GM23248 (cell line): Measurements from ENCODE around the gene ASAH2B. TPM values are rescaled to one million over a fixed set of nuclear protein-coding genes. Genes with fewer than 3 reads are reported as not detected.
"Not testable (repeated sequence)": the region's sequence is repeated elsewhere in the genome, so short reads cannot be mapped to it uniquely, and the experiment has no call there.

ENCODE experiments used
- DNase-seq: peaks from one replicate; pipeline ENCODE4 v3.0.0-alpha.2; 2015
- H2AFZ ChIP-seq: fragments of 200-600 bp; sonication (generic); 2 replicates; pipeline ENCODE4 v1.6.1; 2016; ENCODE audit warnings: antibody characterized with exemption
- H3F3A ChIP-seq: fragments of 200-600 bp; sonication (generic); 2 replicates; pipeline ENCODE4 v1.6.1; 2016; ENCODE audit warnings: mild to moderate bottlenecking, antibody characterized with exemption, mixed run types; ENCODE audit not compliant: insufficient read depth
- H3K27ac ChIP-seq: fragments of 200-600 bp; sonication (generic); 2 replicates; pipeline ENCODE4 v1.5.1; 2016; ENCODE audit warnings: mild to moderate bottlenecking
- H3K27me3 ChIP-seq: fragments of 200-600 bp; sonication (generic); replicated peaks from 2 replicates; pipeline ENCODE4 v1.6.1; 2016; ENCODE audit warnings: mild to moderate bottlenecking; ENCODE audit not compliant: insufficient read depth
- H3K36me3 ChIP-seq: fragments of 200-600 bp; sonication (generic); 2 replicates; pipeline ENCODE4 v1.6.1; 2016; ENCODE audit warnings: low read depth, mild to moderate bottlenecking
- H3K4me1 ChIP-seq: fragments of 200-600 bp; sonication (generic); 2 replicates; pipeline ENCODE4 v1.6.1; 2016; ENCODE audit warnings: mild to moderate bottlenecking; ENCODE audit not compliant: insufficient read depth
- H3K4me2 ChIP-seq: fragments of 200-600 bp; sonication (generic); one replicate; pipeline ENCODE4 v1.6.1; 2016; ENCODE audit warnings: mild to moderate bottlenecking; ENCODE audit not compliant: unreplicated experiment
- H3K4me3 ChIP-seq: fragments of 200-600 bp; sonication (generic); 2 replicates; pipeline ENCODE4 v1.5.1; 2016; ENCODE audit warnings: mild to moderate bottlenecking
- H3K79me2 ChIP-seq: fragments of 200-600 bp; sonication (generic); 2 replicates; pipeline ENCODE4 v1.6.1; 2016; ENCODE audit warnings: mild to moderate bottlenecking; ENCODE audit not compliant: insufficient read depth
- H3K9ac ChIP-seq: fragments of 200-600 bp; sonication (generic); 2 replicates; pipeline ENCODE4 v1.6.1; 2016; ENCODE audit warnings: mild to moderate bottlenecking
- H3K9me2 ChIP-seq: fragments of 200-600 bp; sonication (generic); 2 replicates; pipeline ENCODE4 v1.6.1; 2016; ENCODE audit warnings: mixed run types, mild to moderate bottlenecking, moderate library complexity; ENCODE audit not compliant: insufficient read depth
- H3K9me3 ChIP-seq: fragments of 200-600 bp; sonication (generic); one replicate; pipeline ENCODE4 v1.6.1; 2017; ENCODE audit warnings: low read depth
- H4K20me1 ChIP-seq: fragments of 200-600 bp; sonication (generic); 2 replicates; pipeline ENCODE4 v1.6.0; 2016; ENCODE audit not compliant: insufficient read depth
- EZH2 ChIP-seq: fragments of 200-600 bp; sonication (generic); IDR thresholded peaks from 2 replicates; pipeline ENCODE4 v1.6.1; 2018; ENCODE audit warnings: antibody characterized with exemption, mild to moderate bottlenecking; ENCODE audit not compliant: insufficient read depth, poor library complexity, severe bottlenecking
- EZH2phosphoT487 ChIP-seq: fragments of 200-600 bp; sonication (generic); IDR thresholded peaks from 2 replicates; pipeline ENCODE4 v1.6.1; 2018; ENCODE audit warnings: antibody characterized with exemption, moderate library complexity, mild to moderate bottlenecking, low read depth; ENCODE audit not compliant: insufficient read depth
- WGBS, 2 experiments: methylation state at CpG; one replicate each; pipeline ENCODE4 v1.1.6; 2015 to 2017; ENCODE audit warnings: low lambda C conversion rate in 2 of 2, low coverage in 1 of 2; ENCODE audit errors: missing lambda C conversion rate in 2 of 2; 5-methylcytosine and 5-hydroxymethylcytosine counted together
- in situ Hi-C: fragments of 300-500 bp; cut with MboI; formaldehyde crosslinking; loops from 2 replicates; pipeline ENCODE4 v1.15.0; 2020
- polyA plus RNA-seq: library from polyadenylated mRNA; unstranded; fragments of >200 nt; fragmentation: Nextera tagmentation; extraction: Ambion mirVana; gene quantifications from 2 replicates; pipeline ENCODE4 v1.2.1, GENCODE V29; 2016
- total RNA-seq: library from RNA; depleted of rRNA; stranded (reverse); fragments of >200 nt; shearing (Covaris generic); gene quantifications from 2 replicates; pipeline ENCODE4 v1.2.3, GENCODE V29; 2014

Gene ASAH2B
- total and polyA plus RNA-seq, 2 experiments from 2014 or later = 3.7 to 5.0 TPM

- H3K9ac ChIP-seq, H3K4me2 ChIP-seq, H3K4me3 ChIP-seq, H3K79me2 ChIP-seq, H3K36me3 ChIP-seq, H4K20me1 ChIP-seq, H2AFZ ChIP-seq, H3F3A ChIP-seq, H3K27me3 ChIP-seq, H3K4me1 ChIP-seq, H3K9me2 ChIP-seq, H3K27ac ChIP-seq, in situ Hi-C loops, H3K9me3 ChIP-seq: not testable (repeated sequence)
- 50 to 51% methylated on average over 2 of the region's 2 CpGs for WGBS, 2 experiments
- peak; percentile 3 for DNase-seq
Measured at GRCh38 chr10:50774868-50775267, 35.1 kb downstream of the ASAH2B start.

DNA sequence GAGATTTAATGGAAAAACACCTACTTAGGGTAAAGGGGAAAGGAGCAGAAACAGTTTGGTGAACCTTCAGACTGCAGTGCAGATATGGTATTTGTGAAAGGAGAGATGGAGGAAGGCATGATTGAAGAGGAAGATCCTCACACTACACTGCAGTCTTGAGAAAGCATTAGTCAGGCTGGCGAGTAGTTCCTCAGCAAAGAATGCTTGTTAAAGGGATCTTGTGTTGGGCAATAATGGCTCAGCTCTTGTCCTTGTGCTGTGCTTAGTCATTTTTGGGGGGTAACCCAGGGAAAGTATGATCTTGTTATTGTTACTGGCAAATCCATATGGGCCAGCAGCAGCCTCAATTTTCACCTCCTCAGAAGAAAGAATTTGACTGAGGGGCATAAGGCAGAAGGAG is 40.3 kb downstream of the ASAH2B start:
- H3F3A ChIP-seq, H3K4me2 ChIP-seq, H3K27ac ChIP-seq, H3K27me3 ChIP-seq, H3K36me3 ChIP-seq, H2AFZ ChIP-seq, in situ Hi-C loops, H3K9me2 ChIP-seq, H3K4me3 ChIP-seq, H4K20me1 ChIP-seq, H3K9ac ChIP-seq, H3K79me2 ChIP-seq, H3K4me1 ChIP-seq, H3K9me3 ChIP-seq: not testable (repeated sequence)
- WGBS, 2 experiments = 0% methylated on average over 1 of the region's 1 CpG
- peak; percentile 90 for DNase-seq

DNA sequence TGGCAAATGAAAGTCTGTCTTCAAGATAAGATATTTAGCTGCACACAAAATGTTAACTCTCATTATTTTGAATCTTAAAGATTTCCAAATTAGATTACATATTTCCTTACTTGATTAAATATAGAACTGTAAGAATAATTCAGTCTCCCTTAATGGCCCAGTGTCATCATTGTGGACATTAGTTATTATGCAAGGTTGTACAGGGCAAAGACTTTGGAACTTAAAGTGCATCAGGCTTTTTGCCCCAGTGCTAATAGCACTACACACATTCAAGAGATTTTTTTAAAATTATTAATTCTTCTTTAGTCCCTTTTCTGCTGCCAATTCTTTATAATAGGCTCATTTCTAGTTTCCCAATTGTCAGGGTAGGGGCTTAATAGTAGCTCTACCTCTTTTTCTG is 42.3 kb downstream of the ASAH2B start:
- H3F3A ChIP-seq, H3K9me3 ChIP-seq, DNase-seq, H2AFZ ChIP-seq, H3K27me3 ChIP-seq, H3K9ac ChIP-seq, H3K4me1 ChIP-seq, H3K4me2 ChIP-seq, H3K4me3 ChIP-seq, H3K36me3 ChIP-seq, in situ Hi-C loops, H4K20me1 ChIP-seq, H3K79me2 ChIP-seq, H3K27ac ChIP-seq, H3K9me2 ChIP-seq: not testable (repeated sequence)

DNA sequence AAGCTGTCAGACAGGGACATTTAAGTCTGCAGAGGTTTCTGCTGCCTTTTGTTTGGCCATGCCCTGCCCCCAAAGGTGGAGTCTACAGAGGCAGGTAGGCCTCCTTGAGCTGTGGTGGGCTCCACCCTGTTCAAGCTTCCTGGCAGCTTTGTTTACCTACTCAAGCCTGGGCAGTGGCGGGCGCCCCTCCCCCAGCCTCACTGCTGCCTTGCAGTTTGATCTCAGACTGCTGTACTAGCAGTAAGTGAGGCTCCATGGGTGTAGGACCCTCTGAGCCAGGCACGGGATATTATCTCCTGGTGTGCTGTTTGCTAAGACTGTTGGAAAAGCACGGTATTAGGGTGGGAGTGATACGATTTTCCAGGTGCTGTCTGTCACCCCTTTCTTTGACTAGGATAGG is 48.2 kb downstream of the ASAH2B start:
- H3K4me1 ChIP-seq, H3K9me2 ChIP-seq, H3K9ac ChIP-seq, H3K9me3 ChIP-seq, H3K27ac ChIP-seq, H3K27me3 ChIP-seq, H3K36me3 ChIP-seq, DNase-seq, H4K20me1 ChIP-seq, H2AFZ ChIP-seq, H3K4me3 ChIP-seq, H3F3A ChIP-seq, H3K79me2 ChIP-seq, H3K4me2 ChIP-seq, in situ Hi-C loops: not testable (repeated sequence)
- WGBS, 2 experiments = 38 to 40% methylated on average over 5 of the region's 5 CpGs

DNA sequence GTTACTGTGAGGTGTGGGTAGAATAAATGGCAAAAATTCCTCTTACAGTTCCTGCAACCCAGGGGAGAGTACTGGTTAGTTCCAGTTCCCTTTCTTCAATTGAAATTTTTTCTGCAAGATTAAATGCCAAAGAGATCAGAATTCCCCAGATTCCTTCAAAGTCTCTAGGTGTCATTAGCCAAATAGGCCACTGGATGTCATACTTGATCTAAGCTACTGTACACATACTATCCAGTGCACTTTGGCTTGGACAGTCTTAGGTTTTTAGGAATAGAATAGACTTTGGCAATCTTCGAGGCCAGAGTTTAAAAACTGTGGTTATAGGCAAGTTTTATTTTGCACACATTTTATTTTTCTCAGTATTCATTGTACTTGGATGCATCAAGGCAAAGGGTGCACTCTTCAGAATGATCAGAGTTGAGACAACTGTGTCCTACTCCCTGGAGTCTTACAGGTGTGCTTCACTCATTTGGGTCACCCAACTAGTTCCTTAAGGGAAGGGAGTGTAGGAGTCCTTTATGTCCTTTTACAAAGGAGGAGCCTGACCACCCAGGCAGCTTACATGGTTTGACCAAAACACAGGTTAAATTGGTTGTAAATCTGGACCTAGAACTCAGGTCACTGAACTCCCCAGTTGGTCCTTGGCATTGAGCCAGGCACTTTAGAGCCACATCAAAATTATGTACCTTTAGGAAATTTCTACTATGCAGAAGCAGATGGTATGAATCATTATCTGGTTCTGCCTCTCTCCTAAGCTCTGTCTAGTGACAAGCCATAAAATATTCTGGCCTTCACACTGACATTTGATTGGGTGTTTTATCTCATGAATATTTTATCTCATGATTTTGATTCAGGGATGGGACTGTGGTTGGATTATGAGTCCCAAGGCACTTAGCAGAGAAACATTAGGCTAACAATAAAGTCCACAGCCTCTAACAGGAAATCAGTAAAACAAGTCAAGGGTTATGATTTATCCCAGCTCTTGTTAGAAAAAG is 49.5 kb downstream of the ASAH2B start:
- Histone ChIP-seq H4K20me1 (no peaks in the 10 kb centered on the region), H3K4me1 (no peaks in the 10 kb centered on the region), H3K9me3 (no peaks in the 10 kb centered on the region), H3K9ac (no peak overlapping the region), H3K4me2 (no peak overlapping the region), H3K36me3 (no peaks in the 10 kb centered on the region), H3K27me3 (no peaks in the 10 kb centered on the region), H2AFZ (no peak overlapping the region), H3K4me3 (no peak overlapping the region), H3F3A (no peaks in the 10 kb centered on the region), H3K9me2 (no peaks in the 10 kb centered on the region), H3K27ac (no peak overlapping the region), H3K79me2 (no peaks in the 10 kb centered on the region)
- in situ Hi-C loops = no loop called here
- TF ChIP-seq EZH2 (no peak), EZH2phosphoT487 (no peak)
- 0% methylated on average over 1 of the region's 1 CpG for WGBS, 2 experiments
- DNase-seq = peak; percentile 80
